K562 (cell line): ENCODE measurements around the gene TXNDC8. TPM values are rescaled to one million over a fixed set of nuclear protein-coding genes. Genes with fewer than 3 reads are reported as not detected.

Experiments
- CBFB ChIP-seq: sonication (generic); formaldehyde crosslinking; IDR thresholded peaks from 2 replicates; pipeline ENCODE4 v1.4.0; 2020; ENCODE audit warnings: mild to moderate bottlenecking, missing genetic modification reagents
- CREB1 ChIP-seq, 2 experiments: sonication (generic) in 1 of 2; formaldehyde crosslinking in 1 of 2; IDR thresholded peaks; 2 replicates each; pipeline versions ENCODE4 v1.6.1 to v1.8.0; 2012 to 2022; ENCODE audit warnings: inconsistent platforms in 1 of 2, mild to moderate bottlenecking in 1 of 2, missing genetic modification reagents in 1 of 2, moderate library complexity in 1 of 2
- ESRRA ChIP-seq: fragments of 450-650 bp; IDR thresholded peaks from 2 replicates; pipeline ENCODE4 v1.6.1; 2014; ENCODE audit warnings: low read depth, mild to moderate bottlenecking, moderate library complexity, borderline replicate concordance
- FOS ChIP-seq: IDR thresholded peaks from 3 replicates; pipeline ENCODE4 v1.6.1; 2011; ENCODE audit not compliant: insufficient read length; ENCODE audit errors: extremely low read depth
- FOXA1 ChIP-seq: fragments of 450-650 bp; IDR thresholded peaks from 2 replicates; pipeline ENCODE4 v1.6.1; 2016; ENCODE audit warnings: mild to moderate bottlenecking, borderline replicate concordance
- HNRNPUL1 ChIP-seq: fragments of 200-400 bp; formaldehyde crosslinking; IDR thresholded peaks from 2 replicates; pipeline ENCODE4 v1.6.1; 2017; ENCODE audit warnings: low read length
- KDM1A ChIP-seq, 2 experiments: fragments of 450-650 bp; IDR thresholded peaks; 2 replicates each; pipeline ENCODE4 v1.6.1; 2016; ENCODE audit warnings: mild to moderate bottlenecking in 2 of 2
- KLF1 ChIP-seq: fragments of 450-650 bp; IDR thresholded peaks from 2 replicates; pipeline ENCODE4 v1.6.1; 2016; ENCODE audit warnings: missing genetic modification characterization, missing compliant biosample characterization
- KLF6 ChIP-seq: fragments of 250-450 bp; sonication (Bioruptor Pico); IDR thresholded peaks from 2 replicates; pipeline ENCODE4 v1.4.0; 2020; ENCODE audit warnings: mild to moderate bottlenecking, moderate library complexity, borderline replicate concordance
- MCM5 ChIP-seq: fragments of 450-650 bp; IDR thresholded peaks from 2 replicates; pipeline ENCODE4 v1.6.1; 2016; ENCODE audit warnings: low read depth
- PHB ChIP-seq: fragments of 250-450 bp; sonication (Bioruptor Pico); IDR thresholded peaks from 2 replicates; pipeline ENCODE4 v1.5.0; 2021
- POLR3G ChIP-seq: IDR thresholded peaks from 2 replicates; pipeline ENCODE4 v1.6.1; 2011; ENCODE audit not compliant: insufficient read length, insufficient replicate concordance; ENCODE audit errors: extremely low read depth
- SNRNP70 ChIP-seq: fragments of 200-400 bp; formaldehyde crosslinking; optimal IDR thresholded peaks from 2 replicates; pipeline ENCODE3; 2017; ENCODE audit warnings: low read depth, low read length
- XRCC3 ChIP-seq: fragments of 450-650 bp; IDR thresholded peaks from 2 replicates; pipeline ENCODE4 v1.6.1; 2017; ENCODE audit warnings: mild to moderate bottlenecking, moderate library complexity
- ZKSCAN8 ChIP-seq: fragments of 200-800 bp; sonication (Bioruptor generic); IDR thresholded peaks from 2 replicates; pipeline ENCODE4 v1.6.1; 2016; ENCODE audit warnings: missing genetic modification characterization, missing compliant biosample characterization
- ZNF583 ChIP-seq: fragments of 250-450 bp; sonication (Bioruptor Pico); IDR thresholded peaks from 2 replicates; pipeline ENCODE4 v1.4.0; 2020
- polyA plus RNA-seq, 8 experiments: library from polyadenylated mRNA; depleted of rRNA in 4 of 8; stranded (reverse) in 5 of 8; unstranded in 3 of 8; fragments of >200 nt; fragmentation: Nextera tagmentation in 2 of 8; fragmentation: Illumina TruSeq in 1 of 8; extraction: Ambion mirVana in 2 of 8; extraction: Trizol in 1 of 8; gene quantifications; 2 replicates each; pipeline versions ENCODE4 v1.2.1 to v1.2.3, GENCODE V29; 2011 to 2014; ENCODE audit warnings: inconsistent platforms in 1 of 8, missing spikeins in 1 of 8
- total RNA-seq, 7 experiments: library from RNA; depleted of rRNA in 6 of 7; stranded (reverse); fragments of >200 nt in 6 of 7; fragmentation: Illumina TruSeq in 2 of 7; extraction: Trizol in 2 of 7; gene quantifications; 2 replicates each; pipeline versions ENCODE4 v1.2.1 to v1.2.3, GENCODE V29; 2011 to 2021; ENCODE audit warnings: low replicate concordance in 1 of 7
- TF ChIP-seq, protein P1 (sequence below), 2 experiments: fragments of 450-650 bp in 1 of 2; sonication (generic) in 1 of 2; formaldehyde crosslinking in 1 of 2; IDR thresholded peaks; 2 replicates each; pipeline versions ENCODE4 v1.7.1 to v1.9.0; 2016 to 2022; ENCODE audit warnings: inconsistent platforms in 1 of 2, mild to moderate bottlenecking in 1 of 2, missing genetic modification reagents in 1 of 2
- TF ChIP-seq, protein P2 (sequence below): fragments of 450-650 bp; IDR thresholded peaks from 2 replicates; pipeline ENCODE4 v1.6.1; 2016; ENCODE audit warnings: mild to moderate bottlenecking

Gene TXNDC8
- total and polyA plus RNA-seq, 9 of the 15 experiments (the other 6 are each of a cell fraction or from before 2014, with no cell fraction given) = not detected

DNA sequence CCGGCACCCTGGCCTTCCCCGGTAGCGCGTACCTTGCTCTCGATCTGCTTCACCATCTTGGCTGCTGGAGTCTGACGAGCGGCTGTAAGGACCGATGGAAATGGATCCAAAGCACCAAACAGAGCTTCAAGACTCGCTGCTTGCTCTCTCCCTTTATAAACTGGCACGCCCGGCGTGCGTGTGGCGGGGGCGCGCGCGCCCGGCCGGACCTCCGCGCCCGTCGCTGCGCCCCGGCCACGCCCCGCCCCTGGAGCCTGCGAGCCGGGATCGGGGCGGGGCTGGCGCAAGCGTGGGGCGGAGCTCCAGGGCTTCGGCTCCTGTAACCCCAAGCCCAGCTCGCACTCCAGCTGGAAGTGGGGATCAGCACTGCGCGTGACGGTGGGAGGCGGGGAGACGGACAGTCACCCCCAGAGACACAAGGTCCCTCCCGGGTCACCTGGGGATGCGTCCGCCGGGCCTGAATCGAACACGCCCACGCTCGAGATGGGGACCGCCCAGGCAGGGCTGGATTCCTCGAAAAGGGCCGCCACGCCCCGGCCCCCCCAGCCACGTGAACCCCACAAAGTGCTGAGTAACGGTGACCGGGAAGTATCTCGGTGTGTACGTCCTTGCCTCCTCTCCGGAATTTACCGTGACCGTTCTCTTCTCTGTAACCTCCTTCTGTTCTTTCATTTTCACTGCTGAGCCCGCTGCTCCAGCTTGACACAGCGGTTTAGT is 81.1 kb downstream of the TXNDC8 start, which contains the start of gene TXN (continued):
- TF ChIP-seq, protein P1, sequence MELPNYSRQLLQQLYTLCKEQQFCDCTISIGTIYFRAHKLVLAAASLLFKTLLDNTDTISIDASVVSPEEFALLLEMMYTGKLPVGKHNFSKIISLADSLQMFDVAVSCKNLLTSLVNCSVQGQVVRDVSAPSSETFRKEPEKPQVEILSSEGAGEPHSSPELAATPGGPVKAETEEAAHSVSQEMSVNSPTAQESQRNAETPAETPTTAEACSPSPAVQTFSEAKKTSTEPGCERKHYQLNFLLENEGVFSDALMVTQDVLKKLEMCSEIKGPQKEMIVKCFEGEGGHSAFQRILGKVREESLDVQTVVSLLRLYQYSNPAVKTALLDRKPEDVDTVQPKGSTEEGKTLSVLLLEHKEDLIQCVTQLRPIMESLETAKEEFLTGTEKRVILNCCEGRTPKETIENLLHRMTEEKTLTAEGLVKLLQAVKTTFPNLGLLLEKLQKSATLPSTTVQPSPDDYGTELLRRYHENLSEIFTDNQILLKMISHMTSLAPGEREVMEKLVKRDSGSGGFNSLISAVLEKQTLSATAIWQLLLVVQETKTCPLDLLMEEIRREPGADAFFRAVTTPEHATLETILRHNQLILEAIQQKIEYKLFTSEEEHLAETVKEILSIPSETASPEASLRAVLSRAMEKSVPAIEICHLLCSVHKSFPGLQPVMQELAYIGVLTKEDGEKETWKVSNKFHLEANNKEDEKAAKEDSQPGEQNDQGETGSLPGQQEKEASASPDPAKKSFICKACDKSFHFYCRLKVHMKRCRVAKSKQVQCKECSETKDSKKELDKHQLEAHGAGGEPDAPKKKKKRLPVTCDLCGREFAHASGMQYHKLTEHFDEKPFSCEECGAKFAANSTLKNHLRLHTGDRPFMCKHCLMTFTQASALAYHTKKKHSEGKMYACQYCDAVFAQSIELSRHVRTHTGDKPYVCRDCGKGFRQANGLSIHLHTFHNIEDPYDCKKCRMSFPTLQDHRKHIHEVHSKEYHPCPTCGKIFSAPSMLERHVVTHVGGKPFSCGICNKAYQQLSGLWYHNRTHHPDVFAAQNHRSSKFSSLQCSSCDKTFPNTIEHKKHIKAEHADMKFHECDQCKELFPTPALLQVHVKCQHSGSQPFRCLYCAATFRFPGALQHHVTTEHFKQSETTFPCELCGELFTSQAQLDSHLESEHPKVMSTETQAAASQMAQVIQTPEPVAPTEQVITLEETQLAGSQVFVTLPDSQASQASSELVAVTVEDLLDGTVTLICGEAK (IDR thresholded peaks at IDR 0.05) = peak; percentile 51
- TF ChIP-seq, protein P1 (CRISPR knock-in tag; IDR thresholded peaks at IDR 0.05) = no peak
- TF ChIP-seq MCM5 (no peak), ZKSCAN8 (no peak), PHB (CRISPR knock-in tag) (no peak), POLR3G (no peak), CREB1 (IDR thresholded peaks at IDR 0.05) (no peak), CREB1 (CRISPR knock-in tag; IDR thresholded peaks at IDR 0.05) (0 out of 2 replicates have a peak, but pooled peaks have one; percentile 50), HNRNPUL1 (no peak), CBFB (CRISPR knock-in tag) (no peak; the same call in 1 of the 2 replicates), ZNF583 (CRISPR knock-in tag) (no peak), XRCC3 (no peak), FOXA1 (no peak), KLF1 (tag) (peak; percentile 95), KDM1A (IDR thresholded peaks at IDR 0.05) (no peak), SNRNP70 (no peak), ESRRA (no peak), FOS (no peak), KLF6 (CRISPR knock-in tag) (peak; percentile 85; the same call in 1 of the 2 replicates)
- TF ChIP-seq, protein P2, sequence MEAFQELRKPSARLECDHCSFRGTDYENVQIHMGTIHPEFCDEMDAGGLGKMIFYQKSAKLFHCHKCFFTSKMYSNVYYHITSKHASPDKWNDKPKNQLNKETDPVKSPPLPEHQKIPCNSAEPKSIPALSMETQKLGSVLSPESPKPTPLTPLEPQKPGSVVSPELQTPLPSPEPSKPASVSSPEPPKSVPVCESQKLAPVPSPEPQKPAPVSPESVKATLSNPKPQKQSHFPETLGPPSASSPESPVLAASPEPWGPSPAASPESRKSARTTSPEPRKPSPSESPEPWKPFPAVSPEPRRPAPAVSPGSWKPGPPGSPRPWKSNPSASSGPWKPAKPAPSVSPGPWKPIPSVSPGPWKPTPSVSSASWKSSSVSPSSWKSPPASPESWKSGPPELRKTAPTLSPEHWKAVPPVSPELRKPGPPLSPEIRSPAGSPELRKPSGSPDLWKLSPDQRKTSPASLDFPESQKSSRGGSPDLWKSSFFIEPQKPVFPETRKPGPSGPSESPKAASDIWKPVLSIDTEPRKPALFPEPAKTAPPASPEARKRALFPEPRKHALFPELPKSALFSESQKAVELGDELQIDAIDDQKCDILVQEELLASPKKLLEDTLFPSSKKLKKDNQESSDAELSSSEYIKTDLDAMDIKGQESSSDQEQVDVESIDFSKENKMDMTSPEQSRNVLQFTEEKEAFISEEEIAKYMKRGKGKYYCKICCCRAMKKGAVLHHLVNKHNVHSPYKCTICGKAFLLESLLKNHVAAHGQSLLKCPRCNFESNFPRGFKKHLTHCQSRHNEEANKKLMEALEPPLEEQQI = no peak
